A549 (cell line): ENCODE measurements around the gene KLHL36.

Experiments used
- BHLHE40 ChIP-seq: IDR thresholded peaks from 2 replicates; pipeline ENCODE4 v1.6.1; 2012; ENCODE audit warnings: low read depth, low read length, inconsistent platforms
- CEBPB ChIP-seq, 2 experiments: fragments of >200 bp in 1 of 2; sonication (Bioruptor Twin) in 1 of 2; formaldehyde crosslinking in 1 of 2; IDR thresholded peaks; 2 replicates each; pipeline ENCODE4 v1.6.1; 2012 to 2016
- EP300 ChIP-seq, 2 experiments: fragments of >200 bp; sonication (Bioruptor Twin); formaldehyde crosslinking; IDR thresholded peaks; 2 replicates in 1 of 2; 3 replicates in 1 of 2; pipeline ENCODE4 v1.6.1; 2016 to 2017
- ESRRA ChIP-seq: fragments of 150-350 bp; IDR thresholded peaks from 2 replicates; pipeline ENCODE4 v1.6.1; 2014; ENCODE audit warnings: mild to moderate bottlenecking, low read length, borderline replicate concordance
- HDAC2 ChIP-seq: fragments of 200-600 bp; sonication (generic); IDR thresholded peaks from 2 replicates; pipeline ENCODE4 v1.6.1; 2016
- MYC ChIP-seq: IDR thresholded peaks from 2 replicates; pipeline ENCODE4 v1.6.1; 2012; ENCODE audit warnings: mild to moderate bottlenecking, inconsistent platforms, low read length, improper control_type of control experiment, borderline replicate concordance
- POLR2A ChIP-seq: IDR thresholded peaks from 2 replicates; pipeline ENCODE4 v1.6.1; 2012; ENCODE audit warnings: mild to moderate bottlenecking, low read length
- TF ChIP-seq, protein P1 (sequence below): fragments of 200-600 bp; sonication (generic); IDR thresholded peaks from 2 replicates; pipeline ENCODE4 v1.6.1; 2016; ENCODE audit warnings: antibody characterized with exemption, mild to moderate bottlenecking, moderate library complexity
- TF ChIP-seq, protein P2 (sequence below): fragments of >200 bp; sonication (Bioruptor Twin); formaldehyde crosslinking; IDR thresholded peaks from 3 replicates; pipeline ENCODE4 v1.5.1; 2016
- TF ChIP-seq, protein P3 (sequence below): IDR thresholded peaks from 2 replicates; pipeline ENCODE4 v1.6.1; 2012
- TF ChIP-seq, protein P4 (sequence below): IDR thresholded peaks from 2 replicates; pipeline ENCODE4 v1.6.1; 2012
- TF ChIP-seq, protein P5 (sequence below): fragments of >200 bp; sonication (Bioruptor Twin); formaldehyde crosslinking; IDR thresholded peaks from 3 replicates; pipeline ENCODE4 v1.6.1; 2016

DNA sequence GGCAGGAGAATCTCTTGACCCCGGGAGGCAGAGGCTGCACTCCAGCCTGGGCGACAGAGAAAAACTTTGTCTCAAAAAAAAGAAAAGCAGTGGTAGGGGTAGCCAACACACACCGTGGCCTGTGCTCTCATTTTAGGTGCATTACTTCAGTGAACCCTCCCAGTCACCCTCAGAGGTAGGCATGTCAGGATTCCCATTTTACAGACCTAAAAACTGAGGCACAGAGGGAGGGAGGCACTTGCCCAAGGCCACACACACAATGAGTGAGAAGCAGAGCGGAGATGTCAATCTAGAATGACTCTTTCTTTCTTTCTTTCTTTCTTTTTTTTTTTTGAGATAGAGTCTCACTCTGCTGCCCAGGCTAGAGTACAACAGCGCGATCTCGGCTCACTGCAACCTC is 35.6 kb upstream of the KLHL36 start:
- TF ChIP-seq, protein P1, sequence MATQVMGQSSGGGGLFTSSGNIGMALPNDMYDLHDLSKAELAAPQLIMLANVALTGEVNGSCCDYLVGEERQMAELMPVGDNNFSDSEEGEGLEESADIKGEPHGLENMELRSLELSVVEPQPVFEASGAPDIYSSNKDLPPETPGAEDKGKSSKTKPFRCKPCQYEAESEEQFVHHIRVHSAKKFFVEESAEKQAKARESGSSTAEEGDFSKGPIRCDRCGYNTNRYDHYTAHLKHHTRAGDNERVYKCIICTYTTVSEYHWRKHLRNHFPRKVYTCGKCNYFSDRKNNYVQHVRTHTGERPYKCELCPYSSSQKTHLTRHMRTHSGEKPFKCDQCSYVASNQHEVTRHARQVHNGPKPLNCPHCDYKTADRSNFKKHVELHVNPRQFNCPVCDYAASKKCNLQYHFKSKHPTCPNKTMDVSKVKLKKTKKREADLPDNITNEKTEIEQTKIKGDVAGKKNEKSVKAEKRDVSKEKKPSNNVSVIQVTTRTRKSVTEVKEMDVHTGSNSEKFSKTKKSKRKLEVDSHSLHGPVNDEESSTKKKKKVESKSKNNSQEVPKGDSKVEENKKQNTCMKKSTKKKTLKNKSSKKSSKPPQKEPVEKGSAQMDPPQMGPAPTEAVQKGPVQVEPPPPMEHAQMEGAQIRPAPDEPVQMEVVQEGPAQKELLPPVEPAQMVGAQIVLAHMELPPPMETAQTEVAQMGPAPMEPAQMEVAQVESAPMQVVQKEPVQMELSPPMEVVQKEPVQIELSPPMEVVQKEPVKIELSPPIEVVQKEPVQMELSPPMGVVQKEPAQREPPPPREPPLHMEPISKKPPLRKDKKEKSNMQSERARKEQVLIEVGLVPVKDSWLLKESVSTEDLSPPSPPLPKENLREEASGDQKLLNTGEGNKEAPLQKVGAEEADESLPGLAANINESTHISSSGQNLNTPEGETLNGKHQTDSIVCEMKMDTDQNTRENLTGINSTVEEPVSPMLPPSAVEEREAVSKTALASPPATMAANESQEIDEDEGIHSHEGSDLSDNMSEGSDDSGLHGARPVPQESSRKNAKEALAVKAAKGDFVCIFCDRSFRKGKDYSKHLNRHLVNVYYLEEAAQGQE: no peak
- TF ChIP-seq, protein P2, sequence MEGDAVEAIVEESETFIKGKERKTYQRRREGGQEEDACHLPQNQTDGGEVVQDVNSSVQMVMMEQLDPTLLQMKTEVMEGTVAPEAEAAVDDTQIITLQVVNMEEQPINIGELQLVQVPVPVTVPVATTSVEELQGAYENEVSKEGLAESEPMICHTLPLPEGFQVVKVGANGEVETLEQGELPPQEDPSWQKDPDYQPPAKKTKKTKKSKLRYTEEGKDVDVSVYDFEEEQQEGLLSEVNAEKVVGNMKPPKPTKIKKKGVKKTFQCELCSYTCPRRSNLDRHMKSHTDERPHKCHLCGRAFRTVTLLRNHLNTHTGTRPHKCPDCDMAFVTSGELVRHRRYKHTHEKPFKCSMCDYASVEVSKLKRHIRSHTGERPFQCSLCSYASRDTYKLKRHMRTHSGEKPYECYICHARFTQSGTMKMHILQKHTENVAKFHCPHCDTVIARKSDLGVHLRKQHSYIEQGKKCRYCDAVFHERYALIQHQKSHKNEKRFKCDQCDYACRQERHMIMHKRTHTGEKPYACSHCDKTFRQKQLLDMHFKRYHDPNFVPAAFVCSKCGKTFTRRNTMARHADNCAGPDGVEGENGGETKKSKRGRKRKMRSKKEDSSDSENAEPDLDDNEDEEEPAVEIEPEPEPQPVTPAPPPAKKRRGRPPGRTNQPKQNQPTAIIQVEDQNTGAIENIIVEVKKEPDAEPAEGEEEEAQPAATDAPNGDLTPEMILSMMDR: no peak
- TF ChIP-seq POLR2A (no peak), CEBPB (IDR thresholded peaks at IDR 0.05) (no peak), BHLHE40 (no peak), HDAC2 (no peak), EP300 (IDR thresholded peaks at IDR 0.05) (no peak), MYC (no peak), ESRRA (no peak)
- TF ChIP-seq, protein P3, sequence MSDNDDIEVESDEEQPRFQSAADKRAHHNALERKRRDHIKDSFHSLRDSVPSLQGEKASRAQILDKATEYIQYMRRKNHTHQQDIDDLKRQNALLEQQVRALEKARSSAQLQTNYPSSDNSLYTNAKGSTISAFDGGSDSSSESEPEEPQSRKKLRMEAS: no peak
- TF ChIP-seq, protein P4, sequence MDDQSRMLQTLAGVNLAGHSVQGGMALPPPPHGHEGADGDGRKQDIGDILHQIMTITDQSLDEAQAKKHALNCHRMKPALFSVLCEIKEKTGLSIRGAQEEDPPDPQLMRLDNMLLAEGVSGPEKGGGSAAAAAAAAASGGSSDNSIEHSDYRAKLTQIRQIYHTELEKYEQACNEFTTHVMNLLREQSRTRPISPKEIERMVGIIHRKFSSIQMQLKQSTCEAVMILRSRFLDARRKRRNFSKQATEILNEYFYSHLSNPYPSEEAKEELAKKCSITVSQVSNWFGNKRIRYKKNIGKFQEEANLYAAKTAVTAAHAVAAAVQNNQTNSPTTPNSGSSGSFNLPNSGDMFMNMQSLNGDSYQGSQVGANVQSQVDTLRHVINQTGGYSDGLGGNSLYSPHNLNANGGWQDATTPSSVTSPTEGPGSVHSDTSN: no peak
- TF ChIP-seq, protein P5, sequence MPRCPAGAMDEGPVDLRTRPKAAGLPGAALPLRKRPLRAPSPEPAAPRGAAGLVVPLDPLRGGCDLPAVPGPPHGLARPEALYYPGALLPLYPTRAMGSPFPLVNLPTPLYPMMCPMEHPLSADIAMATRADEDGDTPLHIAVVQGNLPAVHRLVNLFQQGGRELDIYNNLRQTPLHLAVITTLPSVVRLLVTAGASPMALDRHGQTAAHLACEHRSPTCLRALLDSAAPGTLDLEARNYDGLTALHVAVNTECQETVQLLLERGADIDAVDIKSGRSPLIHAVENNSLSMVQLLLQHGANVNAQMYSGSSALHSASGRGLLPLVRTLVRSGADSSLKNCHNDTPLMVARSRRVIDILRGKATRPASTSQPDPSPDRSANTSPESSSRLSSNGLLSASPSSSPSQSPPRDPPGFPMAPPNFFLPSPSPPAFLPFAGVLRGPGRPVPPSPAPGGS: no peak
